LNCaP clone FGC (cell line): ENCODE measurements around the gene CPLX1.

Source experiments
- DNase-seq: peaks from one replicate; pipeline ENCODE4 v3.0.0-alpha.2; 2011; ENCODE audit warnings: low read depth
- H3K4me3 ChIP-seq: 2 replicates; pipeline ENCODE4 v1.5.1; 2011; ENCODE audit warnings: mild to moderate bottlenecking, low read depth, low read length, control low read depth
- TF ChIP-seq, protein P1 (sequence below): IDR thresholded peaks from 2 replicates; pipeline ENCODE4 v1.5.1; 2012; ENCODE audit warnings: mild to moderate bottlenecking; ENCODE audit not compliant: control insufficient read depth, insufficient read depth; ENCODE audit errors: extremely low read depth

CPLX1 gene

DNA sequence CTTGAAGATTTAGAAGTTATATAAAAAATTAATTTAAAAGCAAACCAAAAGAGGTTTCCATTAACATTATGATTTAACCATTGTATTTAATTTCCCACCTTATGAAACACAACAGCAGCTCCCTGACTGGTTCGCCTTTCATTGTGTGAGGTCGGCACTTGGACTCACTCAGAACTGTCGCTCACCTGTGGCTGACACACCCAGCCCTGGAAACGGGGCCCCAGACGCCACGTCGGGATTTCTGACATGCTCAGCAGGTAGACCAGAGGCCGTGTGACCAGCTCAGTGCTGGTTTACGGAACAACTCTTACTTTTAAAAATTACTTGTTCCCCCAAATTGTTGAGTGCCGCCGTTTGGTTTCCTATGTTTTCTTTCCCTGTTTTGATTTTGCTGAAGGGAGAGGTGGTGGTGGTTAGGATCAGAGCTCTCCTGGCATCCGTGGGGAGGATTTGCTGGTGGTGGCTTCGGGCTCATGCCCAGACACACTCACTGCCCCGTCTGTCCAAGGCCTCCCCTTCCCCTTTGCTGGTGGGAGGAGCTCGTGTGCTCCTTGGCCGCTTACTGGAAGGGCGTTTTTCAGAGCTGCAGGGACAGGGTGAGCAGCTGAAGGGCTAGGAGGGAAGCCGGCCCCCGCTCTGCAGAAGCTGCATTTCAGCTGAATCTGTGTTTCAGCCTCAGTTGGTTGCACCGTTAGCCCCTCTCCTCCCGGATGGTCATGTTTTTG, 59.2 kb downstream of the CPLX1 start:
- no peak overlapping the region for H3K4me3 ChIP-seq
- TF ChIP-seq, protein P1, sequence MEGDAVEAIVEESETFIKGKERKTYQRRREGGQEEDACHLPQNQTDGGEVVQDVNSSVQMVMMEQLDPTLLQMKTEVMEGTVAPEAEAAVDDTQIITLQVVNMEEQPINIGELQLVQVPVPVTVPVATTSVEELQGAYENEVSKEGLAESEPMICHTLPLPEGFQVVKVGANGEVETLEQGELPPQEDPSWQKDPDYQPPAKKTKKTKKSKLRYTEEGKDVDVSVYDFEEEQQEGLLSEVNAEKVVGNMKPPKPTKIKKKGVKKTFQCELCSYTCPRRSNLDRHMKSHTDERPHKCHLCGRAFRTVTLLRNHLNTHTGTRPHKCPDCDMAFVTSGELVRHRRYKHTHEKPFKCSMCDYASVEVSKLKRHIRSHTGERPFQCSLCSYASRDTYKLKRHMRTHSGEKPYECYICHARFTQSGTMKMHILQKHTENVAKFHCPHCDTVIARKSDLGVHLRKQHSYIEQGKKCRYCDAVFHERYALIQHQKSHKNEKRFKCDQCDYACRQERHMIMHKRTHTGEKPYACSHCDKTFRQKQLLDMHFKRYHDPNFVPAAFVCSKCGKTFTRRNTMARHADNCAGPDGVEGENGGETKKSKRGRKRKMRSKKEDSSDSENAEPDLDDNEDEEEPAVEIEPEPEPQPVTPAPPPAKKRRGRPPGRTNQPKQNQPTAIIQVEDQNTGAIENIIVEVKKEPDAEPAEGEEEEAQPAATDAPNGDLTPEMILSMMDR = no peak
- no peak for DNase-seq

DNA sequence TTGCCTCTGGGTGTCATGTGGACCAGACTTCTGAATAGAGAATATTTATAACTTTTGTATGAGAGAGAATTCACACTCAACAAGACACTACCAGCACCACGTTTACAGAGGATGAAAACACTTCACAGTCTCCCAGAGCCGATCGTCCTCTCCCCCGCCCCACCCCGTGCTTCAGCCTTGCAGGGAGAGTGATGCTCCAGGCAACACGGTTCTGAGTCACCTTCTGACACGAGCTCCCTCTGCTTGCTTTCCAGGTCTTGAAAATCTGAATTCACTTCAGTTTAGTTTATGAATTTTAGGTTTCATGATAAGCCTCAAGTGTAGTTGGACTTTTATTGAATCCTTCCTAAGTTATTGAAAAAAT, 59.8 kb downstream of the CPLX1 start:
- no peak for DNase-seq
- H3K4me3 ChIP-seq = no peak overlapping the region
- TF ChIP-seq, protein P1 = no peak

DNA sequence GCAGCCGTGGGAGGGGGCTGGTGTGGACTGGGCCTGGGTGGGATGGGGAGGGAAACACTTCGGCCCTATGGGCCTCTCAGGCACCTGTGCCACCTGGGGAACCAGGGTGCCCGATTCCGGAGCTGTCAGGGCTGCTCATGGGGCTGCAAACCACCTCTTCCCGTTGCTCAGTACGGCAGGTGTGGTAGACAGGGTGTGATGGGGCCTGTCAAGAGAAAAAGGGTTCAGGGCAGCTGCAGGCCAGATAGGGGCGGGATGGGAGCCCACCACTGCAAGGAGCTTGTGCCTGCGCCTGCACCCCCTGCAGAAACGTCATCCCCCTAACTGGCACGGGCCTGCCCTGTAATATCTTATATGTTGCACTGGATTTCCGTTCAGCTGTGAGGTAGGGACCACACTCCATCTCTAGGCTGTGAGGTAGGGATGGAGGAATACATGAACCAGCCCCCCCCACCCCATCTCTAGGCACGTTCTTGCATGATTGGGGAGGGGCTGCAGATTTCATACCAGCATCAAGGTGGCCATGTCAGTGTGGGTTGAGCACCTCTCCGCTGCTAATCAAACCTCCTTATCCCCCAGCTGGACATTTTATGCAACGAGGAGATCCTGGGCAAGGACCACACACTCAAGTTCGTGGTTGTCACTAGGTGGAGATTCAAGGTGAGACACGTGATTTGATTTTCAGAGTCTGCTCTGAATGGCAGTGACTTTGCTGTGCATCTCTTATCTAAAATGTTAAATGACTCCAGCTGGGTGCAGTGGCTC, 61.3 kb downstream of the CPLX1 start:
- no peak overlapping the region for H3K4me3 ChIP-seq
- DNase-seq = no peak
- TF ChIP-seq, protein P1 = no peak

DNA sequence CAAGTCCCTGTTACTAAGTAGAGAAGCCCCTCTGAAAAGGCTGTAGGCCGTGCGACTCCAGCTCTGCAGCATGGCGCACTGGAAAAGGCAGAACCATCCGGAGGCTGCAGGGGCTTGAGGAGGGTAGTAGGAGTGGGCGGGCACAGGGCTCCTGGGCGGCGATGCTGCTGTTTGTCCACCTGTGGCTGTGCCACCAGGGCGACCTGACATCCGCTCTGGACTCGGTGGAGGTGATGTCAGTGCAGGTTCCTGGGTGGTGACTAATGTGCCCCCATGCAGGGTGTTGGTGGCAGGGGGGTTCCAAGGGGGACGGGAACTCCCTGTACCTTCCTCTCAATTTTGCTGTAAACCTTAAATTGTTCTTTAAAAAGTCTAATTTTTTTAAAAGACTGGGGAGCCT, 62.0 kb downstream of the CPLX1 start:
- DNase-seq = no peak
- TF ChIP-seq, protein P1 = no peak

DNA sequence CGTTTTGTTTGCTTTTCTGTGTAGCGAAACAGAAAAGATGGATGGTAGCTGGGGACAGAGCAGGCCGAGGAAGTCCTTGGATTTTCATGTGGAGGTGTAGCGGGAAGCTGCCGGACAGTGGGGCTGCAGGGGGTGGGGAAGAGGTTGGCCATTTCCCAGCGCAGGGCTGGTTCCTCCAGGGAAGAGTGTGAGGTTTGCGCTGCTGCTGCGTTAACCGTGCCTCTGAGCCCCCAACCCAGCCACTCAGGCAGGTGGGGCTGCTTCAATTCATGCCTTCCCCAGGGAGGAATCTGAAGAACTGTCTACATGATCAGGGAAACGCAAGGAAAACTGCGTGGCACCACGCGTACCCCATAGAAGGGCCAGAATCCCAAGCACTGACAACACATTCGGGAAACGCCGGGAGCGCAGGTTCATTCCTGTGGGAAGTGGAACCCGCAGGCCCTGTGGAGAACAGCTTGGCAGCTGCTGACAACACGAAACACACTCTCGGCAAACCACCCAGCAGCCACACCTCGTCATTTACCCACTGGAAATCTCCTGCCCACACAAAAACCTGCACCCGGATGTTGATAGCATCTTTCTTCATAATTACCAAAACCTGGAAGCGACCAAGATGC, 62.6 kb downstream of the CPLX1 start:
- TF ChIP-seq, protein P1 = no peak
- H3K4me3 ChIP-seq = no peak overlapping the region
- DNase-seq = no peak

More for the DNA sequence above, 62.0 kb downstream of the CPLX1 start:
- no peak overlapping the region for H3K4me3 ChIP-seq

DNA sequence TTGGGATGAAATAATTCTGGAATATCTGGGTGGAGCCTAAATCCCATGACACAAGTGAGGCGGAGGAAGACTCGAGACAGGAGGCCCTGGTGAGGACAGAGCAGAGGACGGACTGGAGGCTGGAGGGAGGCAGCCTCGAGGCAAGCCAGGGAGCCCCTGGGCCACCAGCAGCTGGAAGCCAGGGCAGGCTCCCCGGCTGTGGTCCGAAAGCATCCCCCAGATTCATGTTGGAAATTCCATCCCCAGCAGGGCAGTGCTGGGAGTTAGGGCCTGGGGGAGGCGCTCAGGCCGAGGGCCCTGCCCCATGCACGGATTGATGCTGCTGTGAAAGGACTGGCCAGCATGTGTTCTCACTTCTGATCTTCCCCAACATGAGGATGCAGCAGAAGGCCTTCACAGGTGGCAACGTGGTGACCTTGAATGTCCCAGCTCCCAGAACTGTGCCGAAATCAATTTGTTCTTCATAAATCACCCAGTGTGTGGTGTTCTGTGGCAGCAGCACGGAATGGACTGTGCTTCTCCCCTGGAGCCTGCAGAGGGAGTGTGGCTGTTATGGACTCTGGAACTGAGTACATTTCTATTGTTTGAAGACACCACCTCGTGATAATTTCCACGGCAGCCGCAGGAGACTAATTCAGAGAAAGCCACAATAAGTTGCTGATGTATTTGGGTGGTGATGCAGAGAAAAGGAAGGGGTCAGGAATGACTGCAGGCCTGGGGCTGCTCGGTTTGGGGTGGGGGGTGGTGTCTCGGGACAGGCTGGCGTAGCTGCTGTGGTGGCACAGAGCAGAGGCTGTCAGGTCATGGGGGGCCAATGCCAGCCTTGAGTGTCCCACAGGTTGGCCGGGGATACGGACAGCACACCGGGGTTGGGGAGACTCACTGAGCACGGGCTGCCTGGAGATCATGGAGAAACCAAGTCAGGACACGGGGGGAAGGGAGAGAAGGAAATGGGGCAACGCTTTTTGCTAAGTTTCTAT, 63.4 kb downstream of the CPLX1 start:
- TF ChIP-seq, protein P1 = peak; percentile 35; the same call in 1 of the 2 replicates
- DNase-seq = no peak
- H3K4me3 ChIP-seq = no peak overlapping the region
